HT-29 (cell line): ENCODE data around the gene PNMA1. TPM values are rescaled to one million over a fixed set of nuclear protein-coding genes. Genes with fewer than 3 reads are reported as not detected.

Experiments used
- DNase-seq: peaks from one replicate; pipeline ENCODE4 v3.0.0-alpha.2; 2015; ENCODE audit warnings: low spot score
- total RNA-seq: library from RNA; depleted of rRNA; stranded (reverse); fragments of >200 nt; shearing (Covaris generic); gene quantifications from 2 replicates; pipeline ENCODE4 v1.2.3, GENCODE V29; 2014

PNMA1 gene
- total RNA-seq, 1 experiment from 2014 or later: 7.5 TPM

GRCh38 chr14:73751157-73751691 is 37.0 kb upstream of the PNMA1 start:
- no peak for DNase-seq

GRCh38 chr14:73750531-73750901 is 36.3 kb upstream of the PNMA1 start:
- no peak for DNase-seq

GRCh38 chr14:73749706-73750530 is 35.7 kb upstream of the PNMA1 start:
- no peak for DNase-seq

GRCh38 chr14:73748858-73749357 is 34.7 kb upstream of the PNMA1 start:
- no peak for DNase-seq

GRCh38 chr14:73747379-73748211 is 33.4 kb upstream of the PNMA1 start:
- no peak for DNase-seq

GRCh38 chr14:73746520-73747378 is 32.6 kb upstream of the PNMA1 start:
- DNase-seq: peak; percentile 44

- no peak for DNase-seq
These were observed 31.7 kb upstream of the PNMA1 start for GRCh38 chr14:73745571-73746519.

- DNase-seq: peak; percentile 87
These were observed 30.8 kb upstream of the PNMA1 start for GRCh38 chr14:73744874-73745529.

- peak; percentile 33 for DNase-seq
These were observed 30.1 kb upstream of the PNMA1 start for GRCh38 chr14:73744175-73744867.

- DNase-seq: no peak
These were observed 29.3 kb upstream of the PNMA1 start for GRCh38 chr14:73743431-73743931.

- DNase-seq: no peak
These were observed 28.5 kb upstream of the PNMA1 start for GRCh38 chr14:73742520-73743238.

- no peak for DNase-seq
These were observed 27.8 kb upstream of the PNMA1 start for GRCh38 chr14:73741876-73742519.

- DNase-seq: peak; percentile 79
These were observed 27.2 kb upstream of the PNMA1 start for GRCh38 chr14:73741386-73741875.

- DNase-seq: peak; percentile 90
These were observed 26.6 kb upstream of the PNMA1 start for GRCh38 chr14:73740618-73741326.

- no peak for DNase-seq
These were observed 25.9 kb upstream of the PNMA1 start for GRCh38 chr14:73739899-73740617.
